ENCODE data around the gene SLC2A4RG. TPM values are rescaled to one million over a fixed set of nuclear protein-coding genes. Genes with fewer than 3 reads are reported as not detected.

Gene SLC2A4RG
- total and polyA plus RNA-seq, 2 of the 13 experiments (the other 11 are each of a cell fraction or from before 2014, with no cell fraction given) = 91.4 to 95.9 TPM

DNA sequence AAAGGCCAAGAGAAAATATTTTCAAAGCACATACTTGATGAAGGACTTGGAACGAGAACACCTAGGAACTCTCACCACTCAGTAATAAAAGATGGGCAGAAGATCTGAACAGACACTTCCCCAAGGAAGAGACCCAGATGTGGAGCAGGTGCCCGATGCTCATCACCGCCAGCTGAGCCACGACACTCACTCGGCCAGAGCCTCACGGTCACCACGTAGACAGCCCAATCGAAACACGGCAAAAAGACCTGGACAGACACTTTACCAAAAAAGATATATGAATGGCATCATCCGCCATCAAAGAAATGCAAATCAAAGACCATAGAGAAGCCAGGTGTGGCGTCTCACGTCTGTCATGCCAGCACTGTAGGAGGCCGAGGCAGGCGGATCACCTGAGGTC is 41.6 kb downstream of the SLC2A4RG start:
- no peak for TF ChIP-seq PRPF4 (IDR thresholded peaks at IDR 0.05; ENCODE audit: low read depth, low read length, poor library complexity, severe bottlenecking)
- no peak for TF ChIP-seq TCF7L2 (IDR thresholded peaks at IDR 0.05; ENCODE audit: low read depth, low read length)
- 0 out of 2 replicates have a peak, but pooled peaks have one; percentile 3 for TF ChIP-seq ZFY (CRISPR knock-in tag; IDR thresholded peaks at IDR 0.05)
- no peak overlapping the region for H2AFZ ChIP-seq (ENCODE audit: low read length)
- FAIRE-seq (no peak), DNase-seq (ENCODE audit: low spot score) (no peak), ATAC-seq (no peak)
- no peaks in the 10 kb centered on the region for H3K79me2 ChIP-seq (ENCODE audit: insufficient read depth, low read length)
- ChIA-PET CTCF (ENCODE audit: low intra/inter-chr PET ratio, low total read pairs) (interaction anchor here (1.7 kb wide), 1 partner anchor 74 kb away, joined by 12 read pairs; no protein-coding TSS in a partner anchor), POLR2A (interaction anchor here (0.6 kb wide), 1 partner anchor 181 kb away, joined by 3 read pairs; no protein-coding TSS in a partner anchor)
- H3K36me3 ChIP-seq (replicated peaks in 1 of 2; ENCODE audit: control insufficient read depth in 1 of 2, insufficient read depth in 2 of 2, low read length in 2 of 2) = no peaks in the 10 kb centered on the region
- no peak overlapping the region for H3K4me3 ChIP-seq (replicated peaks in 1 of 3; ENCODE audit: insufficient read depth in 1 of 3, low read depth in 2 of 3, low read length in 3 of 3)
- BruUV-seq (replicated peaks) = no TSS peak
- intact Hi-C loops (cut with micrococcal nuclease; ENCODE audit: unreplicated experiment) (no loop called here), in situ Hi-C loops (cut with HindIII; ENCODE audit: extremely low pct_ligation_motif_present, low pct_unique_long_range_greater_than_20kb) (loop anchor here (10.0 kb wide), 1 partner anchor 76 kb away; the partner anchor contains the start of genes ARFRP1 and ZGPAT)
- no peak overlapping the region for H3K27ac ChIP-seq (ENCODE audit: extremely low read length, insufficient read depth, low read length)
- H3K4me2 ChIP-seq (ENCODE audit: low read depth, low read length) = no peak overlapping the region
- H3K27me3 ChIP-seq (ENCODE audit: control insufficient read depth in 1 of 2, insufficient read depth in 2 of 2, low read length in 2 of 2) = no peaks in the 10 kb centered on the region
- H3K9ac ChIP-seq (ENCODE audit: insufficient read depth, low read depth, low read length) = no peak overlapping the region
- H4K20me1 ChIP-seq (ENCODE audit: insufficient read depth, low read length) = no peaks in the 10 kb centered on the region
- peaks cover 22% of the 10 kb centered on the region for H3K4me1 ChIP-seq (ENCODE audit: insufficient read depth, low read length)
- H3K9me3 ChIP-seq (ENCODE audit: low read length) = no peaks in the 10 kb centered on the region
- WGBS (ENCODE audit: low lambda C conversion rate) = 92% methylated on average over 14 of the region's 14 CpGs

DNA sequence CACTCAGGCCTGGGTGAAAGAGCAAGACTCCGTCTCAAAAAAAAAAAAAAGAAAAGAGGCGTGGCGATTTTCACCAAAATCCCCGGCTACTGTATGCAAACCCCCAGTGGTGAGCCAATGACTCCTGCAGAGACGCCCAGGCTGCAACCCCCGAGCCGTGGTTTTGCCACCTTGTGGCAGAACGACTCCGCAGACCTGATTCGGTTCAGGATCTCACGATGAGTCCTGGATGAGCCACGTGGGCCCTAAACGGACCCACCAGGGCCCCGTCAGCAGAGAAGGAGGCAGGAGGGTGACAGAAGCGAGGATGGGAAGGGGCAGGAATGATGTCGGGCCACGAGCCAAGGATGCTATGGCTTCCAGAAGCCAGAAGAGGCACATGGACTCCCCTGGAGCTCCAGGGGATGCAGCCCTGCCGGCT is 42.5 kb downstream of the SLC2A4RG start:
- WGBS (ENCODE audit: low lambda C conversion rate) = 43% methylated on average over 17 of the region's 18 CpGs
- H3K4me3 ChIP-seq (replicated peaks in 1 of 3; ENCODE audit: insufficient read depth in 1 of 3, low read depth in 2 of 3, low read length in 3 of 3) = peak overlapping the region in 1 of 3 experiments; percentile 25; a peak in 1 of 6 replicates
- H2AFZ ChIP-seq (ENCODE audit: low read length) = no peak overlapping the region
- DNase-seq (ENCODE audit: low spot score) (peak; percentile 60), ATAC-seq (peak; percentile 84), FAIRE-seq (no peak)
- peaks cover 21% of the 10 kb centered on the region for H3K4me1 ChIP-seq (ENCODE audit: insufficient read depth, low read length)
- no peaks in the 10 kb centered on the region for H4K20me1 ChIP-seq (ENCODE audit: insufficient read depth, low read length)
- ChIA-PET CTCF (ENCODE audit: low intra/inter-chr PET ratio, low total read pairs) (interaction anchor here (1.7 kb wide), 1 partner anchor 75 kb away, joined by 12 read pairs; no protein-coding TSS in a partner anchor), POLR2A (interaction anchor here (0.6 kb wide), 1 partner anchor 182 kb away, joined by 3 read pairs; no protein-coding TSS in a partner anchor)
- H3K9ac ChIP-seq (ENCODE audit: insufficient read depth, low read depth, low read length) = no peak overlapping the region
- H3K27ac ChIP-seq (ENCODE audit: extremely low read length, insufficient read depth, low read length) = no peak overlapping the region
- H3K27me3 ChIP-seq (ENCODE audit: control insufficient read depth in 1 of 2, insufficient read depth in 2 of 2, low read length in 2 of 2) = no peaks in the 10 kb centered on the region
- H3K4me2 ChIP-seq (ENCODE audit: low read depth, low read length) = peak overlapping the region; percentile 25
- intact Hi-C loops (cut with micrococcal nuclease; ENCODE audit: unreplicated experiment) (loop anchor here (1.0 to 2.0 kb wide), 2 partner anchors 41 to 75 kb away; partner anchors contain the start of gene ARFRP1), in situ Hi-C loops (cut with HindIII; ENCODE audit: extremely low pct_ligation_motif_present, low pct_unique_long_range_greater_than_20kb) (loop anchor here (10.0 kb wide), 1 partner anchor 77 kb away; the partner anchor contains the start of genes ARFRP1 and ZGPAT)
- no peaks in the 10 kb centered on the region for H3K9me3 ChIP-seq (ENCODE audit: low read length)
- no peaks in the 10 kb centered on the region for H3K36me3 ChIP-seq (replicated peaks in 1 of 2; ENCODE audit: control insufficient read depth in 1 of 2, insufficient read depth in 2 of 2, low read length in 2 of 2)
- no TSS peak for BruUV-seq (replicated peaks)
- H3K79me2 ChIP-seq (ENCODE audit: insufficient read depth, low read length) = no peaks in the 10 kb centered on the region
- TF ChIP-seq ZNF564 (CRISPR knock-in tag; IDR thresholded peaks at IDR 0.05) (no peak), ZNF496 (CRISPR knock-in tag; IDR thresholded peaks at IDR 0.05; ENCODE audit: insufficient replicate concordance) (no peak), SNAPC4 (CRISPR knock-in tag; IDR thresholded peaks at IDR 0.05) (no peak), ZNF225 (CRISPR knock-in tag; IDR thresholded peaks at IDR 0.05) (no peak), EHMT2 (IDR thresholded peaks at IDR 0.05; ENCODE audit: borderline replicate concordance, low read depth, low read length) (no peak), ARID2 (CRISPR knock-in tag; IDR thresholded peaks at IDR 0.05; ENCODE audit: borderline replicate concordance) (no peak), GLI4 (CRISPR knock-in tag; IDR thresholded peaks at IDR 0.05; ENCODE audit: borderline replicate concordance) (no peak)
- TF ChIP-seq, protein P1, sequence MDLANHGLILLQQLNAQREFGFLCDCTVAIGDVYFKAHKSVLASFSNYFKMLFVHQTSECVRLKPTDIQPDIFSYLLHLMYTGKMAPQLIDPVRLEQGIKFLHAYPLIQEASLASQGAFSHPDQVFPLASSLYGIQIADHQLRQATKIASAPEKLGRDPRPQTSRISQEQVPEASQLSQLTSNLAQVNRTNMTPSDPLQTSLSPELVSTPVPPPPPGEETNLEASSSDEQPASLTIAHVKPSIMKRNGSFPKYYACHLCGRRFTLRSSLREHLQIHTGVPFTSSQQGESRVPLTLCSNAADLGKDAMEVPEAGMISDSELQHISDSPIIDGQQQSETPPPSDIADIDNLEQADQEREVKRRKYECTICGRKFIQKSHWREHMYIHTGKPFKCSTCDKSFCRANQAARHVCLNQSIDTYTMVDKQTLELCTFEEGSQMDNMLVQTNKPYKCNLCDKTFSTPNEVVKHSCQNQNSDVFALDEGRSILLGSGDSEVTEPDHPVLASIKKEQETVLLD (CRISPR knock-in tag; IDR thresholded peaks at IDR 0.05; ENCODE audit: low read depth) = no peak

Data from HepG2 (cell line).